ENCODE measurements around the gene CLBA1.

Gene CLBA1

GRCh38 chr14:105018414-105018813 is 32.8 kb downstream of the CLBA1 start:
- Histone ChIP-seq H3K4me1 (ENCODE audit: low read length) (peaks cover 14% of the 10 kb centered on the region), H3K9me2 (replicated peaks; ENCODE audit: insufficient read depth, low read length) (no peaks in the 10 kb centered on the region), H3F3A (ENCODE audit: insufficient read depth, low read length) (peaks cover 6% of the 10 kb centered on the region), H3K36me3 (replicated peaks; ENCODE audit: insufficient read depth, low read length) (no peaks in the 10 kb centered on the region), H3K27ac (ENCODE audit: low read length) (no peak overlapping the region), H3K4me3 (ENCODE audit: low read length) (no peak overlapping the region), H3K9ac (ENCODE audit: low read length) (no peak overlapping the region), H4K20me1 (ENCODE audit: insufficient read depth, low read length) (peaks cover 34% of the 10 kb centered on the region), H3K4me2 (ENCODE audit: low read depth, low read length) (no peak overlapping the region), H2AFZ (ENCODE audit: low read length) (no peak overlapping the region), H3K79me2 (ENCODE audit: low read length) (peaks cover 71% of the 10 kb centered on the region), H3K27me3 (replicated peaks; ENCODE audit: insufficient read depth, low read length) (no peaks in the 10 kb centered on the region), H3K9me3 (replicated peaks; ENCODE audit: insufficient read depth, low read length) (no peaks in the 10 kb centered on the region)
- TF ChIP-seq CTCF (IDR thresholded peaks at IDR 0.05; ENCODE audit: low read length) (no peak), EZH2 (optimal IDR thresholded peaks at IDR 0.05; ENCODE audit: low read depth, low read length) (no peak), EZH2phosphoT487 (IDR thresholded peaks at IDR 0.05; ENCODE audit: low read length) (no peak)
- DNase-seq = no peak

- H3F3A ChIP-seq (ENCODE audit: insufficient read depth, low read length) = peaks cover 6% of the 10 kb centered on the region
- H3K4me1 ChIP-seq (ENCODE audit: low read length) = peaks cover 14% of the 10 kb centered on the region
- no peak for TF ChIP-seq CTCF (IDR thresholded peaks at IDR 0.05; ENCODE audit: low read length)
- peaks cover 20% of the 10 kb centered on the region for H4K20me1 ChIP-seq (ENCODE audit: insufficient read depth, low read length)
- no peak overlapping the region for H2AFZ ChIP-seq (ENCODE audit: low read length)
- no peaks in the 10 kb centered on the region for H3K27me3 ChIP-seq (replicated peaks; ENCODE audit: insufficient read depth, low read length)
- no peaks in the 10 kb centered on the region for H3K9me3 ChIP-seq (replicated peaks; ENCODE audit: insufficient read depth, low read length)
- no peaks in the 10 kb centered on the region for H3K9me2 ChIP-seq (replicated peaks; ENCODE audit: insufficient read depth, low read length)
- H3K4me3 ChIP-seq (ENCODE audit: low read length) = peak overlapping the region; percentile 82
- peak overlapping the region; percentile 76 for H3K4me2 ChIP-seq (ENCODE audit: low read depth, low read length)
- H3K36me3 ChIP-seq (replicated peaks; ENCODE audit: insufficient read depth, low read length) = no peaks in the 10 kb centered on the region
- H3K27ac ChIP-seq (ENCODE audit: low read length) = peak overlapping the region; percentile 49; the same call in 1 of the 2 replicates
- peaks cover 54% of the 10 kb centered on the region for H3K79me2 ChIP-seq (ENCODE audit: low read length)
- DNase-seq = peak; percentile 30
- peak overlapping the region; percentile 71 for H3K9ac ChIP-seq (ENCODE audit: low read length)
Measured at GRCh38 chr14:105019861-105020814, 34.5 kb downstream of the CLBA1 start.

GRCh38 chr14:105020815-105021655 is 35.4 kb downstream of the CLBA1 start, which contains the start of gene CDCA4:
CDCA4 (minus strand) TSS chr14:105021083; CDS start chr14:105011929, 9,154 bp downstream.
- no peaks in the 10 kb centered on the region for H3K36me3 ChIP-seq (replicated peaks; ENCODE audit: insufficient read depth, low read length)
- H3K79me2 ChIP-seq (ENCODE audit: low read length) = peaks cover 45% of the 10 kb centered on the region
- peak; percentile 92 for DNase-seq
- peak within 1 kb of the TSS; percentile 82 for H3K4me3 ChIP-seq (ENCODE audit: low read length)
- peaks cover 13% of the 10 kb centered on the region for H4K20me1 ChIP-seq (ENCODE audit: insufficient read depth, low read length)
- TF ChIP-seq CTCF (IDR thresholded peaks at IDR 0.05; ENCODE audit: low read length) = no peak
- TF ChIP-seq EZH2phosphoT487 (IDR thresholded peaks at IDR 0.05; ENCODE audit: low read length) = no peak
- peak within 1 kb of the TSS; percentile 80 for H3K9ac ChIP-seq (ENCODE audit: low read length)
- H3K27me3 ChIP-seq (replicated peaks; ENCODE audit: insufficient read depth, low read length) = no peaks in the 10 kb centered on the region
- no peaks in the 10 kb centered on the region for H3K9me2 ChIP-seq (replicated peaks; ENCODE audit: insufficient read depth, low read length)
- H3K27ac ChIP-seq (ENCODE audit: low read length) = peak within 1 kb of the TSS; percentile 69
- H3K9me3 ChIP-seq (replicated peaks; ENCODE audit: insufficient read depth, low read length) = no peaks in the 10 kb centered on the region
- peaks cover 6% of the 10 kb centered on the region for H3F3A ChIP-seq (ENCODE audit: insufficient read depth, low read length)
- H2AFZ ChIP-seq (ENCODE audit: low read length) = peak within 1 kb of the TSS; percentile 78
- H3K4me2 ChIP-seq (ENCODE audit: low read depth, low read length) = peak within 1 kb of the TSS; percentile 77
- H3K4me1 ChIP-seq (ENCODE audit: low read length) = peaks cover 14% of the 10 kb centered on the region

Data from MM.1S (cell line).